Mucosa of descending colon (tissue), 3 donors: ENCODE data around the gene WDR36. TPM values are rescaled to one million over a fixed set of nuclear protein-coding genes. Genes with fewer than 3 reads are reported as not detected.

ENCODE experiments used
- ATAC-seq: fragments of 200-7000 bp; cut with Tn5 transposase; one replicate; pipeline ENCODE4 v1.9.1; 2020; ENCODE audit warnings: mild to moderate bottlenecking, moderate library complexity
- DNase-seq, 3 donors: peaks; one replicate each; pipeline ENCODE4 v3.0.0-alpha.2; 2020
- H3K36me3 ChIP-seq: fragments of 200-600 bp; one replicate; pipeline ENCODE4 v1.8.0; 2021; ENCODE audit warnings: low read depth, mild to moderate bottlenecking
- H3K4me1 ChIP-seq: fragments of 200-600 bp; one replicate; pipeline ENCODE4 v1.8.0; 2021; ENCODE audit warnings: low read depth, mild to moderate bottlenecking
- H3K4me3 ChIP-seq: fragments of 200-600 bp; one replicate; pipeline ENCODE4 v1.8.0; 2021; ENCODE audit warnings: mild to moderate bottlenecking
- H3K9me3 ChIP-seq: fragments of 200-600 bp; one replicate; pipeline ENCODE4 v1.8.0; 2021; ENCODE audit warnings: mild to moderate bottlenecking
- intact Hi-C, 2 donors: fragments of 100-400 bp; cut with DNase I in 1 of 2; cut with micrococcal nuclease in 1 of 2; formaldehyde crosslinking; loops; one replicate each; pipeline versions ENCODE4 v1.11.0 to v1.11.1; 2022; cut with DNase I, micrococcal nuclease
- total RNA-seq, 3 donors: library from RNA; stranded (reverse); fragmentation: NEBNext Ultra II Directional in 2 of 3; extraction: Animal tissue kit (Norgen Biotek cat#: 25700) in 2 of 3; gene quantifications; one replicate each; pipeline versions ENCODE4 v1.2.1 to v1.2.4, GENCODE V29; 2021 to 2023
- TF ChIP-seq, protein P1 (sequence below): fragments of 200-600 bp; IDR thresholded peaks from one replicate; pipeline ENCODE4 v1.8.0; 2022; ENCODE audit warnings: antibody characterized with exemption, mild to moderate bottlenecking
- donor health status: DM: no; HTN: no; CAD: no; lungs with moderate emphysema.
- donor health status: DM: no; HTN: no; CAD: no.
- donor health status: DM: no; HTN: yes; CAD: no.

The WDR36 gene
- total RNA-seq, 3 donors from 2014 or later: 17.1 to 22.4 (median 17.3) TPM

GRCh38 chr5:111099058-111099778, 7.1 kb downstream of the WDR36 start:
- peaks cover 3% of the 10 kb centered on the region for H3K4me1 ChIP-seq
- peaks cover 7% of the 10 kb centered on the region for H3K36me3 ChIP-seq
- intact Hi-C loops: loop anchor here in 1 of 2 donors (10.0 kb wide), 1 partner anchor 344 kb away; no protein-coding TSS in a partner anchor
- no peaks in the 10 kb centered on the region for H3K9me3 ChIP-seq
- no peak overlapping the region for H3K4me3 ChIP-seq
- DNase-seq (no peak), ATAC-seq (no peak)
- TF ChIP-seq, protein P1, sequence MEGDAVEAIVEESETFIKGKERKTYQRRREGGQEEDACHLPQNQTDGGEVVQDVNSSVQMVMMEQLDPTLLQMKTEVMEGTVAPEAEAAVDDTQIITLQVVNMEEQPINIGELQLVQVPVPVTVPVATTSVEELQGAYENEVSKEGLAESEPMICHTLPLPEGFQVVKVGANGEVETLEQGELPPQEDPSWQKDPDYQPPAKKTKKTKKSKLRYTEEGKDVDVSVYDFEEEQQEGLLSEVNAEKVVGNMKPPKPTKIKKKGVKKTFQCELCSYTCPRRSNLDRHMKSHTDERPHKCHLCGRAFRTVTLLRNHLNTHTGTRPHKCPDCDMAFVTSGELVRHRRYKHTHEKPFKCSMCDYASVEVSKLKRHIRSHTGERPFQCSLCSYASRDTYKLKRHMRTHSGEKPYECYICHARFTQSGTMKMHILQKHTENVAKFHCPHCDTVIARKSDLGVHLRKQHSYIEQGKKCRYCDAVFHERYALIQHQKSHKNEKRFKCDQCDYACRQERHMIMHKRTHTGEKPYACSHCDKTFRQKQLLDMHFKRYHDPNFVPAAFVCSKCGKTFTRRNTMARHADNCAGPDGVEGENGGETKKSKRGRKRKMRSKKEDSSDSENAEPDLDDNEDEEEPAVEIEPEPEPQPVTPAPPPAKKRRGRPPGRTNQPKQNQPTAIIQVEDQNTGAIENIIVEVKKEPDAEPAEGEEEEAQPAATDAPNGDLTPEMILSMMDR: no peak

- intact Hi-C loops: loop anchor here in 1 of 2 donors (10.0 kb wide), 1 partner anchor 352 kb away; no protein-coding TSS in a partner anchor
- no peaks in the 10 kb centered on the region for H3K9me3 ChIP-seq
- DNase-seq: no peak
- ATAC-seq: no peak
- no peaks in the 10 kb centered on the region for H3K4me1 ChIP-seq
- H3K4me3 ChIP-seq: no peak overlapping the region
- TF ChIP-seq, protein P1: no peak
- peaks cover 19% of the 10 kb centered on the region for H3K36me3 ChIP-seq
Measured at GRCh38 chr5:111106320-111106948, 14.3 kb downstream of the WDR36 start.

DNA sequence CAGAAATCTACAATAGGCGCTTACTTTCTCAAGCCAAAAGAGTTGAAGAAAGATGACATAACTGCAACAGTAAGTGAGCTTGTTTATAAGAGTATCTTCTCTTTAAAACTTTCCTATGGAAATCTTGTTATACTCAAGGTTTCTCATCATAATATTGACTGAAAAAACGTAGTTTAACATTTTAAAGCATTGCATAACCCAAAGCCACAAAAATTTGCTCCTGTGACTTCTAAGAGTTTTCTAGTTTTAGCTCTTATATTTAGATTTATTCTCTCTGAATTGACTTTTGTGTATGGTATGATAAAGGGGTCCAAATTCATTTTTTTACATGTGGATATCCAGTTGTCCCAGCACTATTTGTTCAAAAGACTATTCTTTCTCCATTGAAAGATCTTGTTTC, 15.2 kb downstream of the WDR36 start:
- Histone ChIP-seq H3K4me1 (no peaks in the 10 kb centered on the region), H3K36me3 (peaks cover 19% of the 10 kb centered on the region), H3K9me3 (no peaks in the 10 kb centered on the region), H3K4me3 (no peak overlapping the region)
- intact Hi-C loops: loop anchor here in 1 of 2 donors (10.0 kb wide), 1 partner anchor 353 kb away; no protein-coding TSS in a partner anchor
- TF ChIP-seq, protein P1: no peak
- ATAC-seq: no peak
- no peak for DNase-seq

DNA sequence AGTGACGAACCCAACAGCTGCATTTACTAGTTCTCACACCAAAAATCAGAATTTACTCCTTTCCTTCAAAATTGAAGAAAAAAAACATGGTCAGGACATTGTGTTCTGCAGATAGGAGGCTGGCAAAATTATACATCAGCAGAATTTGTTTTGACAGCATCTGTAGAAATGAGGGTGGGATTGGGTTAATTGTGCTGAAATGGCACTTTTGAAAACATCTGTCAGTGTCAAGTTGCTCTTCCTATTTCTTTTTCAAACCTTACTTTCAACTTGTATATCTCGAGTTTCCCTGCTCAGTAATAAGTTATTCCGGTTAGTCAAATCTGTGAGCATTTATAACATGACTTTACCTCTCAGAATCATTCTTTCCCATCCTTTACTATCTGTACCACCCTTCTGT, 19.8 kb downstream of the WDR36 start:
- Histone ChIP-seq H3K36me3 (no peaks in the 10 kb centered on the region), H3K4me3 (no peak overlapping the region)
- DNase-seq: no peak

DNA sequence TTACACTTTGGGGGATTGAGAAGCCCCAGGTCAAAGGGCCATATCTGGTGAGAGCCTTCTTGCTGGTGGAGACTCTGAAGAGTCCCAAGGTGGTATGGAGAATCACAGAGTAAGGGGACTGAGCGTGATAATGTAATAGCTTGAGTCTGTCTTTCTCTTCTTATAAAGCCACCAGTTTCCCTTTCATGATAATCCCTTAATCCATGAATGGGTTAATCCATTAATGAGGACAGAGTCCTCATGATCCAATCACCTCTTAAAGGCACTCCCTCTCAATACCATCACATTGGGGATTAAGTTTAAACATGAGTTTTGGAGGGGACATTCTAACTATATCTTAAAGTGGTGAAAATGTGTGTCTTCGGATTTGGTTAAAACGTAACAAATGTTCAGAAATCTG, 21.5 kb downstream of the WDR36 start:
- H3K9me3 ChIP-seq: no peaks in the 10 kb centered on the region
- no peaks in the 10 kb centered on the region for H3K36me3 ChIP-seq
- ATAC-seq (no peak), DNase-seq (no peak)
- no peak overlapping the region for H3K4me3 ChIP-seq
- TF ChIP-seq, protein P1: no peak
- no peaks in the 10 kb centered on the region for H3K4me1 ChIP-seq
- intact Hi-C loops: no loop called here

More for the DNA sequence above, 19.8 kb downstream of the WDR36 start:
- TF ChIP-seq, protein P1: no peak
- intact Hi-C loops: no loop called here
- Histone ChIP-seq H3K9me3 (no peaks in the 10 kb centered on the region), H3K4me1 (no peaks in the 10 kb centered on the region)
- ATAC-seq: no peak
